Tibial nerve (tissue), 4 donors: ENCODE measurements around the gene AQP3. TPM values are rescaled to one million over a fixed set of nuclear protein-coding genes. Genes with fewer than 3 reads are reported as not detected.

ENCODE experiments used
- DNase-seq, 2 donors: peaks; one replicate each; pipeline ENCODE4 v3.0.0-alpha.2; 2019; ENCODE audit warnings: low spot score in 2 of 2
- H3K27ac ChIP-seq, 4 donors: fragments of 200-600 bp; sonication (generic) in 3 of 4; one replicate each; pipeline ENCODE4 v1.5.1; 2017 to 2019; ENCODE audit warnings: mild to moderate bottlenecking in 1 of 4
- H3K27me3 ChIP-seq, 2 donors: fragments of 200-600 bp; sonication (generic) in 1 of 2; one replicate each; pipeline versions ENCODE4 v1.5.1 to v1.6.0; 2017 to 2019
- H3K36me3 ChIP-seq, 3 donors: fragments of 200-600 bp; sonication (generic); one replicate each; pipeline ENCODE4 v1.5.1; 2018 to 2019
- H3K4me1 ChIP-seq, 4 donors: fragments of 200-600 bp; sonication (generic) in 3 of 4; one replicate each; pipeline ENCODE4 v1.5.1; 2017 to 2019
- H3K4me3 ChIP-seq, 4 donors: fragments of 200-600 bp; sonication (generic) in 3 of 4; one replicate each; pipeline ENCODE4 v1.5.1; 2017 to 2019; ENCODE audit warnings: mild to moderate bottlenecking in 1 of 4, moderate library complexity in 1 of 4
- H3K9me3 ChIP-seq, 4 donors: fragments of 200-600 bp; sonication (generic) in 3 of 4; one replicate each; pipeline ENCODE4 v1.5.1; 2017 to 2019
- CTCF ChIP-seq, 5 experiments: fragments of 200-600 bp in 3 of 5; fragments of 450-650 bp in 2 of 5; sonication (generic) in 3 of 5; IDR thresholded peaks; one replicate each; pipeline ENCODE4 v1.5.1; 2016 to 2019; ENCODE audit warnings: antibody characterized with exemption in 5 of 5, mild to moderate bottlenecking in 3 of 5, moderate library complexity in 2 of 5
- EP300 ChIP-seq, 2 donors: sonication (generic); formaldehyde crosslinking; IDR thresholded peaks; one replicate each; pipeline ENCODE4 v1.6.1; 2017; ENCODE audit warnings: antibody characterized with exemption in 2 of 2, mild to moderate bottlenecking in 1 of 2
- POLR2A ChIP-seq, 2 donors: fragments of 450-650 bp; IDR thresholded peaks; one replicate each; pipeline ENCODE4 v1.6.1; 2017; ENCODE audit warnings: antibody characterized with exemption in 2 of 2, mild to moderate bottlenecking in 2 of 2, moderate library complexity in 2 of 2
- WGBS, 2 donors: methylation state at CpG; one replicate each; pipeline ENCODE4 v1.1.5; 2018; 5-methylcytosine and 5-hydroxymethylcytosine counted together
- total RNA-seq, 4 donors: library from RNA; depleted of rRNA; stranded (reverse); fragments of >200 nt; gene quantifications; one replicate each; pipeline ENCODE4 v1.1.0, GENCODE V29; 2016

The AQP3 gene
- total RNA-seq, 4 donors from 2014 or later = 41.1 to 200 (median 96.8) TPM

- TF ChIP-seq CTCF (IDR thresholded peaks at IDR 0.05) (peak; percentile 40 to 73 (median 58)), EP300 (IDR thresholded peaks at IDR 0.05) (no peak)
- Histone ChIP-seq H3K27me3 (no peaks in the 10 kb centered on the region), H3K36me3 (no peaks in the 10 kb centered on the region), H3K27ac (no peak overlapping the region), H3K9me3 (no peaks in the 10 kb centered on the region), H3K4me1 (peaks cover 0 to 7% (median 0%) of the 10 kb centered on the region in 4 donors), H3K4me3 (no peak overlapping the region)
- DNase-seq = peak; percentile 28 to 76
- 25 to 29% methylated on average over 9 of the region's 9 CpGs for WGBS, 2 donors
Measured at GRCh38 chr9:33415501-33416038, 31.8 kb downstream of the AQP3 start.

- no peak for DNase-seq
Measured at GRCh38 chr9:33414889-33415500, 32.4 kb downstream of the AQP3 start.

GRCh38 chr9:33414268-33414667 lies 33.1 kb downstream of the AQP3 start:
- Histone ChIP-seq H3K27ac (no peak overlapping the region), H3K27me3 (no peaks in the 10 kb centered on the region), H3K4me3 (no peak overlapping the region), H3K9me3 (no peaks in the 10 kb centered on the region), H3K36me3 (no peaks in the 10 kb centered on the region), H3K4me1 (peaks cover 0 to 7% (median 0%) of the 10 kb centered on the region in 4 donors)
- 64 to 67% methylated on average over 3 of the region's 3 CpGs for WGBS, 2 donors
- no peak for TF ChIP-seq CTCF (IDR thresholded peaks at IDR 0.05)
- no peak for TF ChIP-seq EP300 (IDR thresholded peaks at IDR 0.05)
- no peak for TF ChIP-seq POLR2A (IDR thresholded peaks at IDR 0.05)
- no peak for DNase-seq

More at GRCh38 chr9:33414889-33415500, 32.4 kb downstream of the AQP3 start:
- Histone ChIP-seq H3K36me3 (no peaks in the 10 kb centered on the region), H3K9me3 (no peaks in the 10 kb centered on the region), H3K4me3 (no peak overlapping the region), H3K4me1 (peaks cover 0 to 7% (median 0%) of the 10 kb centered on the region in 4 donors), H3K27me3 (no peaks in the 10 kb centered on the region), H3K27ac (no peak overlapping the region)
- no peak for TF ChIP-seq CTCF (IDR thresholded peaks at IDR 0.05)
- no peak for TF ChIP-seq EP300 (IDR thresholded peaks at IDR 0.05)
- no peak for TF ChIP-seq POLR2A (IDR thresholded peaks at IDR 0.05)
- WGBS, 2 donors = 53 to 62% methylated on average over 10 to 12 of the region's 13 CpGs

- no peaks in the 10 kb centered on the region for H3K36me3 ChIP-seq
- no peak overlapping the region for H3K4me3 ChIP-seq
- no peak for TF ChIP-seq POLR2A (IDR thresholded peaks at IDR 0.05)
- no peak for TF ChIP-seq CTCF (IDR thresholded peaks at IDR 0.05)
- no peak for TF ChIP-seq EP300 (IDR thresholded peaks at IDR 0.05)
- 76 to 80% methylated on average over 5 of the region's 5 CpGs for WGBS, 2 donors
- peaks cover 0 to 11% (median 0%) of the 10 kb centered on the region in 4 donors for H3K4me1 ChIP-seq
- DNase-seq = no peak
- no peaks in the 10 kb centered on the region for H3K9me3 ChIP-seq
- no peak overlapping the region for H3K27ac ChIP-seq
- H3K27me3 ChIP-seq = no peaks in the 10 kb centered on the region
Measured at GRCh38 chr9:33408087-33408486, 39.3 kb downstream of the AQP3 start.

- no peak for TF ChIP-seq POLR2A (IDR thresholded peaks at IDR 0.05)
- Histone ChIP-seq H3K27ac (no peak overlapping the region), H3K9me3 (no peaks in the 10 kb centered on the region), H3K27me3 (no peaks in the 10 kb centered on the region), H3K4me3 (no peak overlapping the region), H3K36me3 (no peaks in the 10 kb centered on the region), H3K4me1 (peaks cover 0 to 20% (median 0%) of the 10 kb centered on the region in 4 donors)
- DNase-seq = no peak
- 85 to 91% methylated on average over 3 of the region's 3 CpGs for WGBS, 2 donors
Measured at GRCh38 chr9:33407061-33407460, 40.3 kb downstream of the AQP3 start.
